Osteocyte (in vitro differentiated cells): ENCODE data around the gene SLC22A5. TPM values are rescaled to one million over a fixed set of nuclear protein-coding genes. Genes with fewer than 3 reads are reported as not detected.

Experiments
- DNase-seq: peaks from one replicate; pipeline ENCODE4 v3.0.0; 2021; ENCODE audit warnings: mixed read lengths; ENCODE audit not compliant: unreplicated experiment; ENCODE audit errors: extremely low spot score
- H3K27ac Mint-ChIP-seq: one replicate; pipeline ENCODE4 v1.8.0; 2021; ENCODE audit warnings: mild to moderate bottlenecking, mixed read lengths; ENCODE audit not compliant: unreplicated experiment
- H3K27me3 Mint-ChIP-seq: one replicate; pipeline ENCODE4 v1.8.0; 2021; ENCODE audit warnings: mixed read lengths; ENCODE audit not compliant: unreplicated experiment
- H3K36me3 Mint-ChIP-seq: one replicate; pipeline ENCODE4 v1.8.0; 2021; ENCODE audit warnings: mixed read lengths; ENCODE audit not compliant: unreplicated experiment
- H3K4me1 Mint-ChIP-seq: one replicate; pipeline ENCODE4 v1.8.0; 2021; ENCODE audit warnings: mixed read lengths; ENCODE audit not compliant: unreplicated experiment
- H3K4me3 Mint-ChIP-seq: one replicate; pipeline ENCODE4 v1.8.0; 2021; ENCODE audit warnings: mild to moderate bottlenecking, moderate library complexity, mixed read lengths; ENCODE audit not compliant: unreplicated experiment
- H3K9me3 Mint-ChIP-seq: one replicate; pipeline ENCODE4 v1.8.0; 2021; ENCODE audit warnings: mixed read lengths; ENCODE audit not compliant: unreplicated experiment
- total RNA-seq: library from RNA; stranded (reverse); gene quantifications from 2 replicates; pipeline ENCODE4 v1.2.1, GENCODE V29; 2021
- TF ChIP-seq, protein P1 (sequence below): fragments of 200-600 bp; sonication (generic); IDR thresholded peaks from 2 replicates; pipeline ENCODE4 v1.5.0; 2021; ENCODE audit warnings: antibody characterized with exemption, mild to moderate bottlenecking, moderate library complexity

SLC22A5 gene
- total RNA-seq, 1 donor from 2014 or later, result 6.7 TPM

DNA sequence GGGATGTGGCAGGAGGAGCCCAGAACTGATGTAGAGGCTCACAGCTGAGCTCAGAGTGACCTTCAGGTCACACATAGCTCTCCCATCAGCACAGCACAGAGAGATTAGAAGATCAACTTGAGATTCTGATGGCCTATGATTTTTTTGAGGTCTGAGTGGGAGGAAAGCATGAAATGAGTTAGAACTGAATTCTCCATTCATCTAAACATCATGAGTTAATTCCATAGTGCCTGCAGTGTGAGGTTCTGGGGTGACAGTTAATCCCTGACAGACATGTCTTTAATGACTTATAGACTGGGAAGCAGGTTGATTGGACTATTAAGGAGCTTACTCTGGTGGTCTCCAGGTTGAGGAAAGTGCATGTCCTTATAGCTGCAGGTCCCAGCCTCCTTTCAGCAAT lies 22.4 kb downstream of the SLC22A5 start:
- no peak overlapping the region for H3K4me3 Mint-ChIP-seq
- H3K9me3 Mint-ChIP-seq, result no peaks in the 10 kb centered on the region
- no peaks in the 10 kb centered on the region for H3K27me3 Mint-ChIP-seq
- TF ChIP-seq, protein P1, sequence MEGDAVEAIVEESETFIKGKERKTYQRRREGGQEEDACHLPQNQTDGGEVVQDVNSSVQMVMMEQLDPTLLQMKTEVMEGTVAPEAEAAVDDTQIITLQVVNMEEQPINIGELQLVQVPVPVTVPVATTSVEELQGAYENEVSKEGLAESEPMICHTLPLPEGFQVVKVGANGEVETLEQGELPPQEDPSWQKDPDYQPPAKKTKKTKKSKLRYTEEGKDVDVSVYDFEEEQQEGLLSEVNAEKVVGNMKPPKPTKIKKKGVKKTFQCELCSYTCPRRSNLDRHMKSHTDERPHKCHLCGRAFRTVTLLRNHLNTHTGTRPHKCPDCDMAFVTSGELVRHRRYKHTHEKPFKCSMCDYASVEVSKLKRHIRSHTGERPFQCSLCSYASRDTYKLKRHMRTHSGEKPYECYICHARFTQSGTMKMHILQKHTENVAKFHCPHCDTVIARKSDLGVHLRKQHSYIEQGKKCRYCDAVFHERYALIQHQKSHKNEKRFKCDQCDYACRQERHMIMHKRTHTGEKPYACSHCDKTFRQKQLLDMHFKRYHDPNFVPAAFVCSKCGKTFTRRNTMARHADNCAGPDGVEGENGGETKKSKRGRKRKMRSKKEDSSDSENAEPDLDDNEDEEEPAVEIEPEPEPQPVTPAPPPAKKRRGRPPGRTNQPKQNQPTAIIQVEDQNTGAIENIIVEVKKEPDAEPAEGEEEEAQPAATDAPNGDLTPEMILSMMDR, result no peak
- no peak for DNase-seq
- peak overlapping the region; percentile 99 for H3K27ac Mint-ChIP-seq
- peaks cover 51% of the 10 kb centered on the region for H3K4me1 Mint-ChIP-seq
- H3K36me3 Mint-ChIP-seq, result peaks cover 32% of the 10 kb centered on the region

DNA sequence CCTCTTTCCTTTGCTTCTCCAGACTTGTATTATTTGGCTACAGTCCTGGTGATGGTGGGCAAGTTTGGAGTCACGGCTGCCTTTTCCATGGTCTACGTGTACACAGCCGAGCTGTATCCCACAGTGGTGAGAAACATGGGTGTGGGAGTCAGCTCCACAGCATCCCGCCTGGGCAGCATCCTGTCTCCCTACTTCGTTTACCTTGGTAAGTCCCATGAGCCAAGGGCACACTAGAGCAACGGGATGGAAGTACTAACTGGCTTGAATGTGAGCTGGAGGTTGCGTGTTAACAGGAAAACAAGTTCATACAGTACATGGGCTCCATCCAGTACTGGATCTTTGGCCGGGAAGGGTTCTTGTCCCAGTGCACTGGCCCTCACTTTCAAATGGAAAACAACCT lies 22.9 kb downstream of the SLC22A5 start:
- H3K4me1 Mint-ChIP-seq, result peaks cover 45% of the 10 kb centered on the region
- no peaks in the 10 kb centered on the region for H3K9me3 Mint-ChIP-seq
- TF ChIP-seq, protein P1, result no peak

DNA sequence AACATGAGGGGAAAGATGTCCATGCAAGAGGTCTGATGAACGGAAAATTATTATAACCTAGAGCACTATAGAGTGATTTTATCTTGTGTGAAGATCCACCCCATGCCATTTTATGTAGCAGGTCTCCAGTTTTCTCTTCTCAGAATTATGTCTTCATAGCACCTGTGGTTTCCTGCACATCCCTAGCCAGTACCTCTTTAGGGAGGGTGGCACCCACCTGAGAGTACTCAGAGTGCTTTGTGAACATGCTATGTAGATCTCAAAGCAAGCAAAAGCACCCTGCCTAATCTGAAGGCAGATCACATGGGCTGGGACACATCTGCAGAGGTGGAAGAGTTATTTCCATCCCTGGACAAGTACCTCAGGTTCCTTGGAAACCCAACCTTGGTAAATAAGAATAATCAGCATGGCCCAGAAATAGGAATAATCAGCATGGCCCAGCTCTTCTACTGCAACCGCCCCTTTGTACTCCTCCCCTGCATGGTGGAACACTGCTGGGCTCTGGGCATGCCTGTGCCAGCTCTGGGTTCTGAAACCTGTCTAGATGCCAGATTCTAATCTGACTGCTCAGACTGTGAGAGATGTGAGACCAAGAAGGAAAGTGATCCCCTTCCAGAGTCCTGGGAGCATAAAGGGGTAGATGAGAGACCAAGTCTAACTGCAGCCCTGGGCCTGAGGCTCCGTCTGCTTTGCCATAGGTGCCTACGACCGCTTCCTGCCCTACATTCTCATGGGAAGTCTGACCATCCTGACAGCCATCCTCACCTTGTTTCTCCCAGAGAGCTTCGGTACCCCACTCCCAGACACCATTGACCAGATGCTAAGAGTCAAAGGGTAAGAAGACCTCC lies 23.7 kb downstream of the SLC22A5 start:
- DNase-seq, result no peak
- peaks cover 37% of the 10 kb centered on the region for H3K4me1 Mint-ChIP-seq
- no peak overlapping the region for H3K4me3 Mint-ChIP-seq
- TF ChIP-seq, protein P1, result no peak
- no peaks in the 10 kb centered on the region for H3K9me3 Mint-ChIP-seq
- peaks cover 32% of the 10 kb centered on the region for H3K36me3 Mint-ChIP-seq
- no peaks in the 10 kb centered on the region for H3K27me3 Mint-ChIP-seq
- no peak overlapping the region for H3K27ac Mint-ChIP-seq

More for the DNA sequence above, 22.9 kb downstream of the SLC22A5 start:
- Mint-ChIP-seq H3K27ac (no peak overlapping the region), H3K36me3 (peaks cover 32% of the 10 kb centered on the region), H3K4me3 (no peak overlapping the region), H3K27me3 (no peaks in the 10 kb centered on the region)
- no peak for DNase-seq

DNA sequence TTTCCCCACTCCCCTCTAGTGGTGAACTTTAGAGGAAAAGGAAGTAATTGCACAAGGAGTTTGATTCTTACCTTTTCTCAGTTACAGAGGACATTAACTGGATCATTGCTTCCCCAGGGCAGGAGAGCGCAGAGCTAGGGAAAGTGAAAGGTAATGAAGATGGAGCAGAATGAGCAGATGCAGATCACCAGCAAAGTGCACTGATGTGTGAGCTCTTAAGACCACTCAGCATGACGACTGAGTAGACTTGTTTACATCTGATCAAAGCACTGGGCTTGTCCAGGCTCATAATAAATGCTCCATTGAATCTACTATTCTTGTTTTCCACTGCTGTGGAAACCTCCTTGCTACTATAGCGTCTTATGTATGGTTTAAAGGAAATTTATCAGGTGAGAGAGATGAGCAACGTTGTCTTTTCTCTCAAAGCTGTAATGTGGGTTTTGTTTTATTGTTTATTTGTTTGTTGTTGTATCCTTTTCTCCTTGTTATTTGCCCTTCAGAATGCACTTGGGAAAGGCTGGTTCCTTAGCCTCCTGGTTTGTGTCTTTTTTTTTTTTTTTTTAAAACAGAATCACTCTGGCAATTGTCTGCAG lies 25.3 kb downstream of the SLC22A5 start:
- no peak for DNase-seq
- TF ChIP-seq, protein P1, result no peak
- H3K4me3 Mint-ChIP-seq, result no peak overlapping the region
- H3K27ac Mint-ChIP-seq, result no peak overlapping the region
- peaks cover 4% of the 10 kb centered on the region for H3K27me3 Mint-ChIP-seq
- H3K4me1 Mint-ChIP-seq, result peaks cover 22% of the 10 kb centered on the region
- peaks cover 6% of the 10 kb centered on the region for H3K9me3 Mint-ChIP-seq
- peaks cover 32% of the 10 kb centered on the region for H3K36me3 Mint-ChIP-seq

DNA sequence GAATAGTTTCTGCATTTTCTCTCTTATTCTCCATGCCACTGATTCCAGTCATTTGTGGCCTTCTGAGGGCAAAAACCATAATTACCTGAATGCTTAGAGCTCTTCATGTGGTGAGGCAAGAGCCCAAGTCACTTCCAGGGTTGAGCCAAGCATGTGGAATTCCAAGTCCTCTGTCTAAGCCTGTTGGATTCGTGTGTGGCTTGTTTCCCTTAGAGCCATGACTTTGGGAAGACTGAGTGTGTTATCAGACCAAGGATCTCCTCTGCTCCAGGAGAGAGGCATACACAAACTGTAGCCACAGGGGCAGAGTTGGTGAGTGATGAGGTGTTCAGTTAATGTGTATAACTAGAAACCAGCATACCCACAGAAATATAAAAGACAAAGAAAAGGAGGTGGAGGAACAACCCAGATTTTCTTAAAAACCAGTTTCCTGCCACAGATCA lies 27.1 kb downstream of the SLC22A5 start:
- H3K36me3 Mint-ChIP-seq, result peaks cover 32% of the 10 kb centered on the region
- H3K4me1 Mint-ChIP-seq, result peaks cover 3% of the 10 kb centered on the region
- peaks cover 6% of the 10 kb centered on the region for H3K9me3 Mint-ChIP-seq
- H3K27ac Mint-ChIP-seq, result no peak overlapping the region
- no peak overlapping the region for H3K4me3 Mint-ChIP-seq
- DNase-seq, result no peak
- TF ChIP-seq, protein P1, result no peak
- H3K27me3 Mint-ChIP-seq, result peaks cover 16% of the 10 kb centered on the region
